Testis (tissue), 3 donors: ENCODE results near the gene EMC10. TPM values are rescaled to one million over a fixed set of nuclear protein-coding genes. Genes with fewer than 3 reads are reported as not detected.

Source experiments
- DNase-seq: peaks from one replicate; pipeline ENCODE4 v3.0.0-alpha.2; 2019
- H3K27ac ChIP-seq, 2 donors: fragments of 200-600 bp; sonication (generic); one replicate each; pipeline ENCODE4 v1.5.1; 2019
- H3K27me3 ChIP-seq: fragments of 200-600 bp; sonication (generic); one replicate; pipeline ENCODE4 v1.5.1; 2019
- H3K36me3 ChIP-seq: fragments of 200-600 bp; sonication (generic); one replicate; pipeline ENCODE4 v1.5.1; 2017; ENCODE audit warnings: low read depth; ENCODE audit errors: missing control alignments
- H3K4me1 ChIP-seq: fragments of 200-600 bp; sonication (generic); one replicate; pipeline ENCODE4 v1.5.1; 2019
- H3K4me3 ChIP-seq, 2 donors: fragments of 200-600 bp; sonication (generic); one replicate each; pipeline ENCODE4 v1.5.1; 2017 to 2019
- H3K9me3 ChIP-seq: fragments of 200-600 bp; sonication (generic); one replicate; pipeline ENCODE4 v1.5.1; 2017
- CTCF ChIP-seq, 3 experiments: fragments of 450-650 bp in 2 of 3; fragments of 200-600 bp in 1 of 3; sonication (generic) in 1 of 3; IDR thresholded peaks; one replicate each; pipeline ENCODE4 v1.5.1; 2016 to 2019; ENCODE audit warnings: antibody characterized with exemption in 3 of 3, mild to moderate bottlenecking in 2 of 3, moderate library complexity in 1 of 3
- POLR2A ChIP-seq: fragments of 450-650 bp; IDR thresholded peaks from one replicate; pipeline ENCODE4 v1.6.1; 2017; ENCODE audit warnings: antibody characterized with exemption, mild to moderate bottlenecking, moderate library complexity
- WGBS, 2 donors: methylation state at CpG; one replicate each; pipeline ENCODE4 v1.1.5; 2018; 5-methylcytosine and 5-hydroxymethylcytosine counted together
- intact Hi-C: fragments of 100-400 bp; cut with DNase I; formaldehyde crosslinking; loops from one replicate; pipeline ENCODE4 v1.15.1; 2023; ENCODE audit warnings: low total_unique reads
- polyA plus RNA-seq: library from polyadenylated mRNA; stranded (reverse); fragments of 350-450 nt; fragmentation: Illumina TruSeq; extraction: RNeasy Lipid Tissue Mini Kit (QIAGEN cat#74804); gene quantifications from one replicate; pipeline ENCODE4 v1.2.3, GENCODE V29; 2014; ENCODE audit warnings: low read depth, low replicate concordance; ENCODE audit not compliant: insufficient read depth
- total RNA-seq, 2 donors: library from RNA; depleted of rRNA; stranded (reverse); fragments of >200 nt; gene quantifications; one replicate each; pipeline ENCODE4 v1.2.3, GENCODE V29; 2016

The EMC10 gene
- total and polyA plus RNA-seq, 3 donors from 2014 or later, result 162 to 311 (median 203) TPM

DNA sequence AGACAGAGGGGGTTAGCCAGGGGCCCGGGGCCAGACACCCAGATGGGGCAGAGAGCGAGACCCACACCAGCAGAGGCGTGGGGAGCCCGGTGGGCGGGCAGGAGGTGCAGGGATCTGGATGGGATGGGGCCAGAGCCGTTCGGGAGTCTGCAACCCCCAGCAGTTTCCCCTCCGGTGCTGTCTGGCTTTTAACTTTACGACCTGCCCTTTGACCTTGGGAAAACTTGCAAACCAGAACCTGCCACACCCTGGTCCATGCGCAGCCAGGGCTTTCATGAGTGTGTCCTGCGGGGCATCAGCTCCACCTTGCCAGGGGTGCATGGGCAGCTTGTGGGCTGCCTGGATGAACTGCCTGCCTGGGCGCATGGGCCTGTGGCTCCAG is 24.9 kb downstream of the EMC10 start:
- peaks cover 3% of the 10 kb centered on the region for H3K4me1 ChIP-seq
- no peaks in the 10 kb centered on the region for H3K36me3 ChIP-seq
- TF ChIP-seq POLR2A, result no peak
- TF ChIP-seq CTCF (IDR thresholded peaks at IDR 0.05), result no peak
- WGBS, 2 donors, result 71 to 81% methylated on average over 12 of the region's 12 CpGs
- H3K4me3 ChIP-seq, result no peak overlapping the region
- intact Hi-C loops, result no loop called here
- H3K27ac ChIP-seq, result no peak overlapping the region
- no peak for DNase-seq
- H3K9me3 ChIP-seq, result no peaks in the 10 kb centered on the region
- no peaks in the 10 kb centered on the region for H3K27me3 ChIP-seq

- H3K36me3 ChIP-seq, result no peaks in the 10 kb centered on the region
- no peaks in the 10 kb centered on the region for H3K27me3 ChIP-seq
- H3K9me3 ChIP-seq, result no peaks in the 10 kb centered on the region
- peaks cover 3% of the 10 kb centered on the region for H3K4me1 ChIP-seq
- WGBS, 2 donors, result 77 to 87% methylated on average over 25 of the region's 25 CpGs
- no peak overlapping the region for H3K27ac ChIP-seq
- intact Hi-C loops, result no loop called here
- no peak overlapping the region for H3K4me3 ChIP-seq
- no peak for DNase-seq
- TF ChIP-seq CTCF (IDR thresholded peaks at IDR 0.05) (no peak), POLR2A (no peak)
These were observed 25.5 kb downstream of the EMC10 start for GRCh38 chr19:50501568-50502475.

DNA sequence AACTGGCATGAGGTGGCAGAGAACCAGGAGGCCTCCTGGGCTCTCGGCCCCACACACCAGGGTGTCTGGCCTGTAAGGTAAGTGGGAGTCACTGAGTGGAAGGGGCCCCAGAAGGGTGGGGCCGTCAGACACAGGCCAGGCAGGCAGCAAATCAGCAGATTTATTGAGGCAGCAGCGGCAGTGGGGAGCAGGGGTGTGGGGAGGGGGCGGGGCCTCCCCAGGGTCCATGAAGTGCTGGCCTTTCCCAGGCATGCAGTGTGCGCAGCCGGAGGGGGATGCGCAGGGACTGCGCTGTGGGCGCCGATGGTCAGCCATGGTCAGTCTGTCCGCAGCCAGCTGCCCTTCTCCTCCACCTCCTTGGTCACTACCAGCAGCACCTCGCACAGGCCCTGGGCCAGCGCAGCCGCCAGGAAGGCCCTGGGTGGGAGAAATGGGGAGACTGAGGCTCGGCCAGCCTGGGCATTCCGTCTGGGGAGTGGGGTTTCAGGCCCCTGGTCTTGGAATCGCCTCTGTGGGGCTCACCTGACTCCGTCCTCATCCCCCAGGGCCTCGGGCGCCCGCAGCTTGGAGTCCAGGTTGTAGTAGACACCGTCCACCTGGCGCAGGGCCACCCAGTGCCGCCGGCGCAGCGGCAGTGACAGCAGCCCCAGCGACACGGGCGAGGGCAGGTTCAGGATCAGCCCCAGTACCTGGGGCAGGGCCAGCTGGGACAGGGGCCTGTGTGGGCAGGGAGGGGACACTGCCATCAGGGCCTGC is 29.7 kb downstream of the EMC10 start:
- intact Hi-C loops, result no loop called here
- DNase-seq, result no peak
- 73 to 95% methylated on average over 4 to 30 of the region's 30 CpGs for WGBS, 2 donors
- TF ChIP-seq CTCF (IDR thresholded peaks at IDR 0.05) (no peak), POLR2A (no peak)
- H3K36me3 ChIP-seq, result no peaks in the 10 kb centered on the region
- no peaks in the 10 kb centered on the region for H3K27me3 ChIP-seq
- H3K27ac ChIP-seq, result no peak overlapping the region
- H3K9me3 ChIP-seq, result no peaks in the 10 kb centered on the region
- no peak overlapping the region for H3K4me3 ChIP-seq
- H3K4me1 ChIP-seq, result peaks cover 11% of the 10 kb centered on the region

- H3K9me3 ChIP-seq, result no peaks in the 10 kb centered on the region
- H3K4me1 ChIP-seq, result peaks cover 11% of the 10 kb centered on the region
- no peaks in the 10 kb centered on the region for H3K36me3 ChIP-seq
- intact Hi-C loops, result no loop called here
- 95 to 96% methylated on average over 9 to 10 of the region's 10 CpGs for WGBS, 2 donors
- no peak overlapping the region for H3K4me3 ChIP-seq
- no peaks in the 10 kb centered on the region for H3K27me3 ChIP-seq
- no peak for DNase-seq
- no peak overlapping the region for H3K27ac ChIP-seq
- no peak for TF ChIP-seq POLR2A
- TF ChIP-seq CTCF (IDR thresholded peaks at IDR 0.05), result no peak
These were observed 30.4 kb downstream of the EMC10 start for GRCh38 chr19:50506700-50507099.
